ENCODE measurements around the gene FIG4. TPM values are rescaled to one million over a fixed set of nuclear protein-coding genes. Genes with fewer than 3 reads are reported as not detected.
"Not testable (repeated sequence)": the region's sequence is repeated elsewhere in the genome, so short reads cannot be mapped to it uniquely, and the experiment has no call there.

The FIG4 gene
- total RNA-seq, 6 donors from 2014 or later: 10.4 to 30.8 (median 27.5) TPM

GRCh38 chr6:109701221-109701620 lies 10.1 kb downstream of the FIG4 start:
- Histone ChIP-seq H3K9me3 (no peaks in the 10 kb centered on the region), H3K4me3 (no peak overlapping the region), H3K27ac (no peak overlapping the region), H3K27me3 (no peaks in the 10 kb centered on the region), H3K36me3 (no peaks in the 10 kb centered on the region), H3K4me1 (peaks cover 3 to 10% (median 9%) of the 10 kb centered on the region in 4 donors)
- ATAC-seq (ENCODE audit: low FRiP score in 2 of 2): no peak
- DNase-seq: no peak
- TF ChIP-seq EP300 (IDR thresholded peaks at IDR 0.05) (no peak), CTCF (IDR thresholded peaks at IDR 0.05) (no peak), POLR2AphosphoS5 (IDR thresholded peaks at IDR 0.05) (no peak)
- 76 to 80% methylated on average over 4 of the region's 4 CpGs for WGBS, 2 donors

GRCh38 chr6:109701774-109702173 lies 10.7 kb downstream of the FIG4 start:
- 72 to 76% methylated on average over 2 of the region's 2 CpGs for whole genome bisulfite sequencing, 2 donors
- peak in 1 of 2 donors; percentile 54 for ATAC-seq (ENCODE audit: low FRiP score in 2 of 2)
- TF ChIP-seq EP300 (IDR thresholded peaks at IDR 0.05): no peak
- TF ChIP-seq CTCF (IDR thresholded peaks at IDR 0.05): no peak
- TF ChIP-seq POLR2A (IDR thresholded peaks at IDR 0.05): no peak
- no peak for TF ChIP-seq POLR2AphosphoS5 (IDR thresholded peaks at IDR 0.05)

GRCh38 chr6:109702791-109703190 lies 11.7 kb downstream of the FIG4 start:
- TF ChIP-seq POLR2AphosphoS5 (IDR thresholded peaks at IDR 0.05) (no peak), POLR2A (IDR thresholded peaks at IDR 0.05) (no peak), CTCF (IDR thresholded peaks at IDR 0.05) (no peak)
- peak in 1 of 2 donors; percentile 56 for ATAC-seq (ENCODE audit: low FRiP score in 2 of 2)
- H3K9me3 ChIP-seq: no peaks in the 10 kb centered on the region
- H3K4me1 ChIP-seq: peaks cover 9 to 16% (median 9%) of the 10 kb centered on the region in 4 donors
- no peak for DNase-seq
- 50 to 51% methylated on average over 4 of the region's 4 CpGs for WGBS, 2 donors
- no peaks in the 10 kb centered on the region for H3K36me3 ChIP-seq
- peak overlapping the region in 1 of 4 donors; percentile 14 for H3K27ac ChIP-seq
- H3K27me3 ChIP-seq: no peaks in the 10 kb centered on the region
- H3K4me3 ChIP-seq: no peak overlapping the region

More at GRCh38 chr6:109701774-109702173, 10.7 kb downstream of the FIG4 start:
- peak in 1 of 2 donors; percentile 60 for DNase-seq
- no peaks in the 10 kb centered on the region for H3K27me3 ChIP-seq
- H3K4me3 ChIP-seq: no peak overlapping the region
- H3K4me1 ChIP-seq: peaks cover 8 to 15% (median 9%) of the 10 kb centered on the region in 4 donors
- H3K9me3 ChIP-seq: no peaks in the 10 kb centered on the region
- H3K36me3 ChIP-seq: no peaks in the 10 kb centered on the region
- H3K27ac ChIP-seq: no peak overlapping the region

- no peak for TF ChIP-seq EP300 (IDR thresholded peaks at IDR 0.05)
- TF ChIP-seq CTCF (IDR thresholded peaks at IDR 0.05): peak; percentile 85 to 97 (median 94)
- TF ChIP-seq POLR2AphosphoS5 (IDR thresholded peaks at IDR 0.05): no peak
Measured at GRCh38 chr6:109705258-109705657, 14.2 kb downstream of the FIG4 start.

GRCh38 chr6:109706513-109706912 lies 15.4 kb downstream of the FIG4 start:
- H3K27ac ChIP-seq: peak overlapping the region in 3 of 4 donors; percentile 8 to 56 (median 51)
- ATAC-seq (ENCODE audit: low FRiP score in 2 of 2): no peak
- H3K36me3 ChIP-seq: no peaks in the 10 kb centered on the region
- DNase-seq: no peak
- WGBS, 2 donors: 37 to 49% methylated on average over 5 to 6 of the region's 6 CpGs
- no peak for TF ChIP-seq POLR2AphosphoS5 (IDR thresholded peaks at IDR 0.05)
- no peak overlapping the region for H3K4me3 ChIP-seq
- H3K9me3 ChIP-seq: no peaks in the 10 kb centered on the region
- H3K27me3 ChIP-seq: no peaks in the 10 kb centered on the region
- peaks cover 9 to 16% (median 9%) of the 10 kb centered on the region in 4 donors for H3K4me1 ChIP-seq

More at GRCh38 chr6:109705258-109705657, 14.2 kb downstream of the FIG4 start:
- H3K4me1 ChIP-seq: peaks cover 9 to 16% (median 9%) of the 10 kb centered on the region in 4 donors
- H3K27ac ChIP-seq: no peak overlapping the region
- H3K9me3 ChIP-seq: no peaks in the 10 kb centered on the region
- DNase-seq (peak in 1 of 2 donors; percentile 86), ATAC-seq (ENCODE audit: low FRiP score in 2 of 2) (peak; percentile 96 to 97)
- WGBS, 2 donors: 14 to 15% methylated on average over 7 of the region's 7 CpGs
- no peak overlapping the region for H3K4me3 ChIP-seq
- no peaks in the 10 kb centered on the region for H3K36me3 ChIP-seq
- no peaks in the 10 kb centered on the region for H3K27me3 ChIP-seq

GRCh38 chr6:109708099-109708498 lies 17.0 kb downstream of the FIG4 start:
- not testable (repeated sequence) for H3K27me3 ChIP-seq; H3K9me3 ChIP-seq; H3K36me3 ChIP-seq; ATAC-seq (ENCODE audit: low FRiP score in 2 of 2); H3K27ac ChIP-seq; DNase-seq; H3K4me3 ChIP-seq
- WGBS, 2 donors: 88 to 98% methylated on average over 2 of the region's 2 CpGs
- H3K4me1 ChIP-seq: peaks cover 0 to 16% (median 9%) of the 10 kb centered on the region in 4 donors
